GM18499 (cell line): ENCODE results near the gene HSPB6.
"Not testable (repeated sequence)": the region's sequence is repeated elsewhere in the genome, so short reads cannot be mapped to it uniquely, and the experiment has no call there.

Experiments used
- ATAC-seq: cut with Tn5 transposase; IDR thresholded peaks from one replicate; pipeline ENCODE4 v1.9.1; 2021; ENCODE audit warnings: moderate number of reproducible peaks; ENCODE audit not compliant: insufficient read depth, unreplicated experiment

HSPB6 gene

GRCh38 chr19:35734273-35734672 lies 22.6 kb downstream of the HSPB6 start:
- ATAC-seq, result no peak

GRCh38 chr19:35733180-35734125 lies 23.4 kb downstream of the HSPB6 start:
- ATAC-seq, result no peak

GRCh38 chr19:35732540-35733179 lies 24.2 kb downstream of the HSPB6 start:
- ATAC-seq, result no peak

- ATAC-seq, result no peak
Measured at GRCh38 chr19:35731779-35732405, 24.9 kb downstream of the HSPB6 start.

GRCh38 chr19:35731353-35731752 lies 25.5 kb downstream of the HSPB6 start:
- ATAC-seq, result no peak

- ATAC-seq, result no peak
Measured at GRCh38 chr19:35730326-35730725, 26.5 kb downstream of the HSPB6 start.

GRCh38 chr19:35729763-35730162 lies 27.1 kb downstream of the HSPB6 start:
- ATAC-seq, result no peak

GRCh38 chr19:35729021-35729420 lies 27.8 kb downstream of the HSPB6 start:
- no peak for ATAC-seq

GRCh38 chr19:35727956-35728706 lies 28.7 kb downstream of the HSPB6 start:
- no peak for ATAC-seq

- no peak for ATAC-seq
Measured at GRCh38 chr19:35727053-35727955, 29.5 kb downstream of the HSPB6 start.

GRCh38 chr19:35725216-35725861 lies 31.5 kb downstream of the HSPB6 start:
- no peak for ATAC-seq

- no peak for ATAC-seq
Measured at GRCh38 chr19:35724560-35724959, 32.3 kb downstream of the HSPB6 start.

GRCh38 chr19:35724132-35724531 lies 32.7 kb downstream of the HSPB6 start:
- ATAC-seq, result not testable (repeated sequence)

- no peak for ATAC-seq
Measured at GRCh38 chr19:35723671-35724070, 33.2 kb downstream of the HSPB6 start.

- no peak for ATAC-seq
Measured at GRCh38 chr19:35722897-35723296, 33.9 kb downstream of the HSPB6 start.

- no peak for ATAC-seq
Measured at GRCh38 chr19:35722461-35722860, 34.4 kb downstream of the HSPB6 start.

- ATAC-seq, result no peak
Measured at GRCh38 chr19:35721374-35721773, 35.5 kb downstream of the HSPB6 start.

- no peak for ATAC-seq
Measured at GRCh38 chr19:35720648-35721047, 36.2 kb downstream of the HSPB6 start.

GRCh38 chr19:35720163-35720524 lies 36.7 kb downstream of the HSPB6 start:
- ATAC-seq, result no peak
